ENCODE data around the gene GDAP1L1.
"Not testable (repeated sequence)": the region's sequence is repeated elsewhere in the genome, so short reads cannot be mapped to it uniquely, and the experiment has no call there.

GDAP1L1 gene

DNA sequence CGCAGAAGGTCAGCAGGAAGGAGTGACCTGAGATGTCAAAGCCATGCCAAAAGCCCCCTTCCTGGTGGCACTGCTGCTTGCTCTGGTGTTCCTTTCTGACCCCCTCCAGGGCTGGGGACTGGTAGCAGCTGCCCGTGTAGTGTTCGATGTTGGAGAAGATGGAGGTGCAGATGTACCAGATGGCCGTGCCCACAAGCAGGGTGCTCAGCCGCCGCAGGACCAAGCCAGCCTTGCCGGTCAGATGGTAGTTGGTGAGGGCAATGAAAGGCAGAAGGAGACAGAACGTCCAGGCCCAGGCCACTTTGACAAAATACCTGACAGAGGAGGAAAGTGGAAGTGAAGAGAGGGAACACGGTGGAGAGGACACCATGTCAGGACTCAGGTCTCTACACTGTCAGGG, 59.8 kb downstream of the GDAP1L1 start:
- DNase-seq, result no peak

DNA sequence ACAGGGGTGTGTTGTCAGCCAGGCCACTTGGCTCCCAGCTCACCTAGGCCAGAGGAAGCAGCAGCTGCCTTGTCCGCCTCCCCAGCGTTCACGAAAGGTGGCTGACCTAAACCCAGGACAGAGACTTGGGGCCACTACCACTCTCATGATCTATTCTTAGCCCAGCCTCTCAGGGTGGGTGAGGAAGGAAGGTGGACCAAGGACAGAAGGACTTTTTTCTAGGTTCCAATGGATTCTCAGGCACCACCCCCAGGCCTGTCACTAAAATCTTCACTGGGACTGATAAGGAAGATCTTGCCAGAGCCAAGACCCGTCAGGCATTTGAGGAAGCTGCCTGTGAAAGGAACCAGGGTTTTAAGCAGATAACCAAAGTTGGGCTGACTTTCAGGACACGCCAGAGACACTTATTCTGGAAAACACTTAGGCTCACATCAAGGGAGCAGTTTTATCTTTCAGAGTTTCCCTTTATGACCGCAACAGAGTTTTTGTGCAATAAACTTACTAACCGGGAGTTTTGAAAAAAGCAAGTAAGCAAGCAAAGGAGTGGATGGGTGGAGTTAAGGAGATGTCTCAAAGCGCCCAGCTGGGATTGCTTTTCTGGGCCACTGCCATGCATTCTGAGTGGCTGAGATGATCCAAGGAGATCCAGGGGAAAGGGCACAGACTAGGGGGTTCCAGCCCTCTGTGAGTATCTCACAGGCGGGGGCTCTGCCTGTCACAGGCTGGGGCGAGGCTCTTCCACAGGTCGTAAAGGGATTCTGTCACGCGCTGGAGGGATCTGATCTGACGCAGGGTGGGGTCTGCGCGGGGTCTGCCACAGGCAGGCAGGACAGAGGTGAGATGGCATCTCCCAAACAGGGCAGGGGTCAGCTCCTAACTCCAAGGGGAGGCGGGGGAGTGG, 62.9 kb downstream of the GDAP1L1 start:
- no peak for DNase-seq

DNA sequence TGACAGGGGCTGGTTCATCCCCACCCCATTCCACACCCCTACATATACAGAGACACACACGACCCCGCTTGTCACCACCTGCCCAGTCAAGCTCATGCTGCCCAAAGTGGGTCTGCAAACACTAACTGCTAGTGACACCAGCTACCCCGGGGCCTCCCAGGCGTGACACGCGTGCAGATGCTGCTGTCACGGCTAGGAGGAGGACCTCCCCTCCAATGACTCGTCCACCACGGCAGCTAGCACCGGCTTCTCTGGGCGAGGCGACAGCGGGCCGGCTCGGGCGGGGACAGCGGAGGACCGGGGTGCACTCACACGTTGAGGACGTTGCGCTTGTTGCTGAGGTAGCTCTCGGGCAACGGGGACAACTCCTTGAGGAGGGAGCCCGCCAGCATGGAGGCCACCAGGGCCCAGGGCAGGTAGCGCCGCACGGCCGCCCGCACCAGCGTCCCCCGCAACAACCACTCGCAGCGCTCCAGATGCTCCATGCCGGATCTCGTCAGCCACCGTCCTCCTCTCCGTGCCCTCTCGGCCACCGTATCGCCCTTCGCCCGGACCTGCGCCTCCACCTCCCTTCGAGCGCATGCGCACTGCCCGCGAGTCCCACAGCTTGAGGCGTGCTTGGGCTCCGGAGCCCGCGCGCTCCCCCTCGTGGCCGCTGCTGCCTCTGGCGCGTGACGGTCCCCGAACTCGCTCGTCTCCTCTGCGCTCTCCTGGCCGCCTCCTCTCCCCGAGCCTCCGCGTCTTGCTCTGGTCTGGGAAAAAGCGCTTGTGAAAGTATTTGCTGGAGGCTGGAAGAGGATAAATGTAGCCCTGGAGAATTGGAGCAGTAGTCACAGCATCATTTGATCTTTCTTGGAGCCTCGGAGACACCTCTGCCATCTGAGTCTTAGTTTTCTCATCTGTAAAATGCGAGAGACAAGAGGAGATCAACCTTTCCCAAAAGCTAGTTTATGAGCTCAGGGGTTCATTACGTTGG, 63.8 kb downstream of the GDAP1L1 start, which contains the start of gene FITM2:
Gene FITM2, minus strand, starts transcription at position 539 of the 976 bp plus-strand sequence. Its CDS starts 54 bp downstream, at position 485.
- peak; percentile 94 for DNase-seq

DNA sequence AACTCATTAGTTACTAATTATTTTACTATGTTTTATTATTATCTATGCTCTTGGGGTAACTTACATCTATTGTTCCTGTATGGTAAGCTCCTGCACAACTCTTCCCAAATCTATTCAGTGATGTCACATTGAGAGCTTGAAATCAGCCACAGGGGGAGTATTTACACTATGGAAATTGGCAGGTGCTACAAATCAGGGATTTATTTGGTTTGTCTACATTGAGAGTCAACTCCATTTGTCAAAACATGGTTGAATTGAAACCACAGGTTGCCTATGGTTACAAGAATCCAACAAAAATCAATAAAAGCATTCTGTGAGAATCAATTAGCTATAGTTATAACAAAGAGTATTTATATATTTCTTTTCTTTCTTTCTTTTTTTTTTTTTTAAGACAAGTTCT, 67.8 kb downstream of the GDAP1L1 start:
- DNase-seq, result no peak

DNA sequence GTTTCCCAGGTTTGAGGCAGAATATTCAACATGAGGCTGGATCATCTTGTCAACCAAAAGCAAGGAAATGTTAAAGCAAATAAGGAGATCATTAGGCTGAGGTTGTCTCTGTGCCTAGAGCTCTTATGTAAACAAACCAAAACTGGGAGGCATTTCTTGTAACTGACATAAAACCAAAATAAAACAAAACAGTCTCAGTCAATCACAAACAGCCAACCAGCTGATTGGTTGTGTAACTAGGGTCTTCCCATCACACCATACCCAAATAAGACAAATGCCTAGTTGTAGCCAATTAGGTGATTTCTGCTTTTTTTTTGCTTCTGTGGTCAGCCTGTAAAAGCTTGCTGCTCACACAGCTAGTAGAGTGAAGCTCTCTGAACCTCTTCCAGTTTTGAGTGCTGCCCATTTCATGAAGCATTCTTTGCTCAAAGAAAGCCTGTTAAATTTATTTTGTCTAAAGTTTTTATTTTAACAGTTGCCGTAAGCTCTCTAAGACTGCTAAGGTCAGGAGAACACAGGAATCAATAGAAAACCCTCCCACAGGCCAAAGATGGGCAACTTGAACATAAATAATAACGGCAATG, 72.8 kb downstream of the GDAP1L1 start:
- no peak for DNase-seq

DNA sequence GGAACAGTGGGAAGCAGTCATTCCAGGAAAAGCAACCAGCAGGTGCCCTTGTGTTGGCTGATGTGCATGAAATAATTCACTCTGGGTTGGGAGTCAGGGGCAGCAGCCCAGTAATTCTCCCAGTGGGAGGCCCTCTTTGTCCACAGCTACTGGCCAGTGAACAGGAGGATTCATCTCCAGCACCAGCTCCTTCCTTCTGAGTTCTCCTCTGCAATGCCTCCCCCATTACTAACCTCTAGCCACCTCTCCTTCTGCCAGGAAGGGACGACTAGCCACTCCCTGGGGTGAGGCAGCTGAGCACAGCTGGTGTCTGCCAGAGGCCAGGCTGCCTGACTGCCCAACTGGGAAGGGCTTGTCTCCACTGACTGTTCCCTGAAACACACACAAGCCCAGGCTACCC, 77.2 kb downstream of the GDAP1L1 start:
- no peak for DNase-seq

DNA sequence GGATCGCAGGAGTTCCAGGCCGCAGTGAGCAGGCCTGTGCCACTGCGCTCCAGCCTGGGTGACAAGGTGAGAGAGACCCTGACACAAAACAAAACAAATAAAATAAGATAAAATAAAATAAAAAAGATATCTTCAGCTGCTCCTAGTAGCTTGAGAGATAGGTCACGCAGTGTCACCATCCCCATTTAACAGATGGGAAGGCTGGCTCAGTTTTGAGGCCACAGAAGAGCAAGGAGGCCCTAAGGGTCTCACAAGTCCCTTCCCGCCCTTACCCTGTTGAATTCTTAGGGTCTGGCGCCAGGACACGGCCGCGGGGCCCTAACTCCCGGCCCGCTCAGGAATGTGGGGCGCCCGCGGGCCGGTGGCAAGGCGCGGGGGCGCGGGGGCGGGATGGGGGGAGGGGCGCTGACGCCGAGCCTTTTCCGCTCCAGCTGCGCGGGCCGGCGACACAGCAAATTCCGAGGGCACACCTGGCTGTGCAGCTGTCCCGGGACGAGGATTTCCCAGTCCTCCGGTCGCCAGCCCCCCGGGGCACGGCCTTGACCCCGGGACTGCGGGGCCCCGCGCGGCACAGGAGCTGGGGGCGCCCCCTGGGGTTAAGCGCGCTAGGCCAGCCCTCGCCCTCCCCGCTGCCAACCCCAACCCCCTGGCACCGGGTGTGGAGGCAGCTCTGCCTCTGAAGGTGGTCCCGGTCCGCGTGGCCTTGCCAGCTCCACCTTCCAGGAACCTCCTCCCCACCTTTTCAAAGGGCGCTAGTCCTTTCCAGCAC, 79.5 kb downstream of the GDAP1L1 start:
- DNase-seq, result no peak

DNA sequence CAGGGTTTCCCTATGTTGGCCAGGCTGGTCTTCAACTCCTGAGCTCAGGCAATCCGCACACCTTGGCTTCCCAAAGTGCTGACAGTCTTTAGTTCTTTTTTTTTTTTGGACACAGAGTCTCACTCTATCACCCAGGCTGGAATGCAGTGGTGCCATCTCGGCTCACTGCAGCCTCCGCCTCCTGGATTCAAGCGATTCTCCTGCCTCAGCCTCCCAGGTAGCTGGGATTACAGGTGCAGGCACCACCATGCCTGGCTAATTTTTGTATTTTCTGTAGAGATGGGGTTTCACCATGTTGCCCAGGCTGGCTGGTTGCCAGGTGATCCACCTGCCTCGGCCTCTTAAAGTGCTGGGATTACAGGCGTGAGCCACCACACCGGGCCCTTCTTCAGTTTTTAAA, 80.6 kb downstream of the GDAP1L1 start:
- not testable (repeated sequence) for DNase-seq

DNA sequence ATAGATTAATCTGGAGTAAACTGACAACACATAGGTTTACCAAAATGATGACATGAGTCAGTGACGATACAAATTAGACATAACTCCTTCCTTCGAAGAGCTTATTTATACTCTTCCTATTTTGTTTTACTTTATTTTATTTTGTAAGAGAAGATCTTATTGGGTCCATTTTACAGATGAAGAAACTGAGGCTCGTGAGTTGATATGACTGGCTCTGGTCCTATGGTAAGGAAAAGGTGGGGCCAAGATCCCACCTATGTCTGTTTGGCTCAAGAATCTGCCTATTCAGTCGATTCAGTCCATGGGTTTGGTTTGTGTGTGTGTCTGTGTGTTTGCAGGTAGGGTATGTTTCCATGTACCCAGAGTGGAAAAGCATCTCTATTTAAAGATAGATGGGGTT, 81.3 kb downstream of the GDAP1L1 start:
- DNase-seq, result no peak

Measured in NCI-H1436 (cell line).